ENCODE data around the gene GSTA4. TPM values are rescaled to one million over a fixed set of nuclear protein-coding genes. Genes with fewer than 3 reads are reported as not detected.
"Not testable (repeated sequence)": the region's sequence is repeated elsewhere in the genome, so short reads cannot be mapped to it uniquely, and the experiment has no call there.

Gene GSTA4
- polyA plus RNA-seq, 4 donors: 11.3 to 81.0 (median 22.5) TPM

DNA sequence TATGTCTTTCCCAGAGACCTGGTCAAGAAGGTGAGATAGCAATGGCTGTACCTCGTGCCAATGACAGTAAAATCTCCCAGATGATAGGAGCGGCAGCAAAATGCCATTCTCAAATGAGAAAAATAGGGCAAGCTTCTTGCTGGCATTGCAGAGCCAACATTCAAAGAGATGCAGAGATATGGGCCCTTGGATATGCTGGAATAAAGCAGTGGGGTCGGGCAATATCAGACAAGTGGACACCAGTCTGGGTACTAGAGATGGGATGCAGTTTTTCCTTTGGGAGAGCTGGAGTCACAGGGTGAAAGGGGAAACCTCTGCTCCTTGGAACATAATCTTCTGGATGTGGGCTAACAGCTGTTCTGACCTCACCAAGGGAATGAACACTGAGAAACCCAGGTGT lies 29.0 kb downstream of the GSTA4 start:
- Histone ChIP-seq H3K9me3 (ENCODE audit: control insufficient read depth in 2 of 2, insufficient read depth in 1 of 2, low read depth in 1 of 2, low read length in 1 of 2) (peaks cover 0 to 12% of the 10 kb centered on the region in 2 donors), H3K36me3 (ENCODE audit: control insufficient read depth in 3 of 3, insufficient read depth in 2 of 3, low read depth in 1 of 3, low read length in 3 of 3) (no peaks in the 10 kb centered on the region), H3K4me3 (ENCODE audit: low read depth in 1 of 3, low read length in 3 of 3) (no peak overlapping the region), H3K4me1 (ENCODE audit: control insufficient read depth in 3 of 3, insufficient read depth in 2 of 3, low read depth in 1 of 3, low read length in 2 of 3) (no peaks in the 10 kb centered on the region), H3K27ac (ENCODE audit: low read depth in 1 of 3, low read length in 2 of 3) (no peak overlapping the region), H3K27me3 (ENCODE audit: control insufficient read depth in 3 of 3, insufficient read depth in 3 of 3, low read length in 3 of 3) (peaks cover 0 to 1% (median 0%) of the 10 kb centered on the region in 3 donors)
- FAIRE-seq: no peak
- DNase-seq: no peak
- WGBS, 3 donors: 79 to 88% (median 87%) methylated on average over 3 of the region's 3 CpGs

DNA sequence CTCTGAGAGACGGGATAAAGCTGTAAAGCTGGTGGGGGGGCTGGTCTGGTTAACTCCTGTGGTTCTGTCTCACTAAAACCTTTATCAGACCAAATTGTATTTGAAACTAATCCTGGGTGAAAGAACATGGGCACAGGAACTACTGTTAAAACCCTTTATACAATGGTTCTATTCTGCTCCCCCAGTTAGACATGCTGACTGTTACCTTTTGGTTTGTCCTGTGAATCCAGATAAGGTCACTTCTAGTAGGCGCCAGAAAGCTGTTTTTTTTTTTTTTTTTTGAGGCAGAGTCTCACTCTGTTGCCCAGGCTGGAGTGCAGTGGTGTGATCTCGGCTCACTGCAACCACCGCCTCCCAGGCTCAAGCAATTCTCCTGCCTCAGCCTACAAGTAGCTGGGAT lies 29.7 kb downstream of the GSTA4 start:
- 67 to 77% (median 68%) methylated on average over 4 of the region's 4 CpGs for WGBS, 3 donors
- H3K4me3 ChIP-seq (ENCODE audit: low read depth in 1 of 3, low read length in 3 of 3): no peak overlapping the region
- no peaks in the 10 kb centered on the region for H3K36me3 ChIP-seq (ENCODE audit: control insufficient read depth in 3 of 3, insufficient read depth in 2 of 3, low read depth in 1 of 3, low read length in 3 of 3)
- FAIRE-seq (no peak), DNase-seq (no peak)
- H3K4me1 ChIP-seq (ENCODE audit: control insufficient read depth in 3 of 3, insufficient read depth in 2 of 3, low read depth in 1 of 3, low read length in 2 of 3): no peaks in the 10 kb centered on the region
- peaks cover 0 to 12% of the 10 kb centered on the region in 2 donors for H3K9me3 ChIP-seq (ENCODE audit: control insufficient read depth in 2 of 2, insufficient read depth in 1 of 2, low read depth in 1 of 2, low read length in 1 of 2)
- H3K27ac ChIP-seq (ENCODE audit: low read depth in 1 of 3, low read length in 2 of 3): no peak overlapping the region
- H3K27me3 ChIP-seq (ENCODE audit: control insufficient read depth in 3 of 3, insufficient read depth in 3 of 3, low read length in 3 of 3): peaks cover 0 to 1% (median 0%) of the 10 kb centered on the region in 3 donors

DNA sequence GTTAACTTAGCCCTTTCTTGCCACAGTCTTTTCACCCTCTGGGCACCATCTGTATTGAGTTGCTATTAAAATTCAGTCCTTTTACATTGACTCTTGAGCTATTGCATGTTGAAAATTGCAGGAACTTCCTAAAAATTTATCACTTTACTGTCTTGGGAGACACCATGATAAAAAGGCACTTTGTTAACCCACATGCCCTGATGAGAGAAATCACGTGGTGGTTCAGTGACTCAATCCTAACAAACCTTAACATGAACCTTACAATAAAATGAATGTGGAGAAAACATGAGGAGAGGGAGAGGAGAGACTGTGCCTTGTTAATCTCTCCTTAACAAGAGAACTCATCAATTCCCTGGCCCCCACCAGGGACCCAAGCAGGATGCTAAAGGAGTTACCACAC lies 30.8 kb downstream of the GSTA4 start:
- Histone ChIP-seq H3K36me3 (ENCODE audit: control insufficient read depth in 3 of 3, insufficient read depth in 2 of 3, low read depth in 1 of 3, low read length in 3 of 3) (no peaks in the 10 kb centered on the region), H3K27ac (ENCODE audit: low read depth in 1 of 3, low read length in 2 of 3) (no peak overlapping the region), H3K4me1 (ENCODE audit: control insufficient read depth in 3 of 3, insufficient read depth in 2 of 3, low read depth in 1 of 3, low read length in 2 of 3) (no peaks in the 10 kb centered on the region), H3K4me3 (ENCODE audit: low read depth in 1 of 3, low read length in 3 of 3) (no peak overlapping the region), H3K27me3 (ENCODE audit: control insufficient read depth in 3 of 3, insufficient read depth in 3 of 3, low read length in 3 of 3) (peaks cover 0 to 1% (median 0%) of the 10 kb centered on the region in 3 donors), H3K9me3 (ENCODE audit: control insufficient read depth in 2 of 2, insufficient read depth in 1 of 2, low read depth in 1 of 2, low read length in 1 of 2) (peaks cover 0 to 12% of the 10 kb centered on the region in 2 donors)
- 49 to 67% (median 61%) methylated on average over 1 of the region's 1 CpG for WGBS, 3 donors
- peak in 1 of 2 donors; percentile 21 for DNase-seq
- FAIRE-seq: no peak

DNA sequence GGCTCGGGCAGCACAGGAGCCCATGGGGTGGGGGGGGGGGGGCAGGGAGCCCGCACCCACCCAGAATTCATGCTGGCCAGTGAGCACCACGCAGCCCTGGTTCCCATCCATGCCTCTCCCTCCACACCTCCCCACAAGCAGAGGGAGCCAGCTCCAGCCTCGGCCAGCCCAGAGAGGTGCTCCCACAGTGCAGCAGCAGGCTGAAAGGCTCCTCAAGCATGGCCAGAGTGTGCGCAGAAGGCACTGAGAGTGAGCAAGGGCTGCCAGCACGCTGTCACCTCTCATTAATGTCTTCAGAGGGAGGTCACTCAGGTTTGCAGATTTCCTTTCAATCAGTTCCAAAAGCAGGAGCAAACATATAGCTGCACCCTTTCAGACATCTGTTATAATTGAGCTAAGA lies 32.4 kb downstream of the GSTA4 start:
- peaks cover 0 to 1% (median 0%) of the 10 kb centered on the region in 3 donors for H3K27me3 ChIP-seq (ENCODE audit: control insufficient read depth in 3 of 3, insufficient read depth in 3 of 3, low read length in 3 of 3)
- H3K4me3 ChIP-seq (ENCODE audit: low read depth in 1 of 3, low read length in 3 of 3): no peak overlapping the region
- H3K4me1 ChIP-seq (ENCODE audit: control insufficient read depth in 3 of 3, insufficient read depth in 2 of 3, low read depth in 1 of 3, low read length in 2 of 3): no peaks in the 10 kb centered on the region
- H3K27ac ChIP-seq (ENCODE audit: low read depth in 1 of 3, low read length in 2 of 3): no peak overlapping the region
- FAIRE-seq: no peak
- H3K9me3 ChIP-seq (ENCODE audit: control insufficient read depth in 2 of 2, insufficient read depth in 1 of 2, low read depth in 1 of 2, low read length in 1 of 2): peaks cover 0 to 12% of the 10 kb centered on the region in 2 donors
- 72 to 92% (median 88%) methylated on average over 4 to 6 of the region's 6 CpGs for WGBS, 3 donors
- no peak for DNase-seq
- H3K36me3 ChIP-seq (ENCODE audit: control insufficient read depth in 3 of 3, insufficient read depth in 2 of 3, low read depth in 1 of 3, low read length in 3 of 3): no peaks in the 10 kb centered on the region

DNA sequence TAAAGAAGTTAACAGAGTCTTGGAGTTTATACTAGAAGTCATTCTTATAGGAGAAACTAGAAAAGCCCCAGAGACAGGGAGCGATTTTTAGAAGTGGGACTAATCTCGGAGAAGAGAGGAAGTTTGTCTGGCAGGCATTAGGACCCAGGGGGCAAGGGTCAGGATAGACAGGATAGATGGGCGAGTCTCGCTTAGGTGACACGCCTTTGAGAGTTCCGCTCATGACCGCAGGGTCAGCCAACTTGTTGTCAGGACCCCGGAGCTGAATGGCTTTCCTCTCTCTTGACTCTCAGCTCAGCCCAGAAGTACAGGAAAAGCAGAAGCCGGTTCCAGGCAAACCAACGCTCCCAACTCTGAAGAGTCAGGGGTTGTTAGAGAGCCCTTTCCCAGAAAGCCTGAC lies 34.1 kb downstream of the GSTA4 start:
- peaks cover 0 to 12% of the 10 kb centered on the region in 2 donors for H3K9me3 ChIP-seq (ENCODE audit: control insufficient read depth in 2 of 2, insufficient read depth in 1 of 2, low read depth in 1 of 2, low read length in 1 of 2)
- not testable (repeated sequence) for H3K36me3 ChIP-seq (ENCODE audit: control insufficient read depth in 3 of 3, insufficient read depth in 2 of 3, low read depth in 1 of 3, low read length in 3 of 3); DNase-seq; H3K27me3 ChIP-seq (ENCODE audit: control insufficient read depth in 3 of 3, insufficient read depth in 3 of 3, low read length in 3 of 3); H3K4me3 ChIP-seq (ENCODE audit: low read depth in 1 of 3, low read length in 3 of 3); H3K27ac ChIP-seq (ENCODE audit: low read depth in 1 of 3, low read length in 2 of 3); FAIRE-seq; H3K4me1 ChIP-seq (ENCODE audit: control insufficient read depth in 3 of 3, insufficient read depth in 2 of 3, low read depth in 1 of 3, low read length in 2 of 3)
- WGBS, 3 donors: 67 to 75% (median 69%) methylated on average over 10 of the region's 10 CpGs

DNA sequence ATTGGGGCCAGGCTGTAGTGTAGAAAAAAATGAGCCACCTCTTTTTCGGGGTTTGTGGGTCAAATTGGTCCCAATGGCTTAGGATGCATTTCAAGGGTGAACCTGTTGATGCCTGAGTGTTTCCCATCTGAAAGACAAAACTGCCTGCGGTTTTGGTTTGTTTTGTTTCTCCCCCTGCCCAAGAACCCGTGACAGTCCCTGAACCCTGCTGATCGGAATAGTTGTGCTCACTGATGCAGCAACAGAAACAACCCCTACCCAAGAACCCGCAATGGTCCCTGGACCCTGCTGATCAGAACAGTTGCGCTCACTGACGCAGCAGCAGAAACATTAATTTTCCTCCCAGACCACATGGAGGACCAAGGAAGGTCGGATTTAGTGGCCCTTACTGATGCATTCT lies 34.9 kb downstream of the GSTA4 start:
- peaks cover 0 to 12% of the 10 kb centered on the region in 2 donors for H3K9me3 ChIP-seq (ENCODE audit: control insufficient read depth in 2 of 2, insufficient read depth in 1 of 2, low read depth in 1 of 2, low read length in 1 of 2)
- not testable (repeated sequence) for DNase-seq; H3K4me3 ChIP-seq (ENCODE audit: low read depth in 1 of 3, low read length in 3 of 3); H3K27me3 ChIP-seq (ENCODE audit: control insufficient read depth in 3 of 3, insufficient read depth in 3 of 3, low read length in 3 of 3); H3K4me1 ChIP-seq (ENCODE audit: control insufficient read depth in 3 of 3, insufficient read depth in 2 of 3, low read depth in 1 of 3, low read length in 2 of 3); FAIRE-seq; H3K27ac ChIP-seq (ENCODE audit: low read depth in 1 of 3, low read length in 2 of 3); H3K36me3 ChIP-seq (ENCODE audit: control insufficient read depth in 3 of 3, insufficient read depth in 2 of 3, low read depth in 1 of 3, low read length in 3 of 3)
- WGBS, 3 donors: 89 to 92% (median 91%) methylated on average over 8 of the region's 8 CpGs

DNA sequence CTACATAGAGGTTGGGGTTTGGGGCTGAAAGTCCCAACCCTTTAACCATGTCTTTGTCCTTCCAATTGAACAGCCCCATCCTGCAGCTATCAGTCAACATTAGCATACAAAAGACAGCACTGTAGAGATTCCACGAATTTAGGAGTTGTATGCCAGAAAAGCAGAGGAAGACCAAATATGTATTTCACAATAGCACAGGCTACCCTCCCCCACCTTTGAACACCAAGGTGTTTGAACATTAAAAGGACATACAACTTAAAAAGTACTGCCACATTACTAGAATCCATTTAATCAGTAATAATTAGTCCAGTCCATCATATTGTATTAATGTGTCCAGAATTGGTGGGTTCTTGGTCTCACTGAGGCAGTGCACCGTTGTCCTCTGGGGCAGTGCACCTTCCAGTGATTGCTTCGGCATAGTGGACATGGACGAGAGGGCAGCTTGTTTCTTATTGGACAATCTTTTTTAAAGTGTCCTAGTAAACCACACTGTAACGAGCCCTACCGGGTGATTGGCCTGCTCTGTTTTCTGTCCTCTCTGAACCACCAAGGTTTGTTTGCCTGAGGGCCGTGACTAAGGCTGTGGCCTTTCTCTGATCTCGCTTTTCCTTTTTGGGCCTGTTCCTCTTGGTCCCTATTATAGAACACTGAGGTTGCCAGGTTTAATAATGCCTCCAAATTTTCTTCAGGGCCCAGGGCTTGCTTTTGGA lies 36.4 kb downstream of the GSTA4 start:
- no peak overlapping the region for H3K27ac ChIP-seq (ENCODE audit: low read depth in 1 of 3, low read length in 2 of 3)
- no peaks in the 10 kb centered on the region for H3K4me1 ChIP-seq (ENCODE audit: control insufficient read depth in 3 of 3, insufficient read depth in 2 of 3, low read depth in 1 of 3, low read length in 2 of 3)
- DNase-seq: no peak
- H3K9me3 ChIP-seq (ENCODE audit: control insufficient read depth in 2 of 2, insufficient read depth in 1 of 2, low read depth in 1 of 2, low read length in 1 of 2): peaks cover 0 to 12% of the 10 kb centered on the region in 2 donors
- no peak for FAIRE-seq
- no peaks in the 10 kb centered on the region for H3K36me3 ChIP-seq (ENCODE audit: control insufficient read depth in 3 of 3, insufficient read depth in 2 of 3, low read depth in 1 of 3, low read length in 3 of 3)
- peaks cover 0 to 1% (median 0%) of the 10 kb centered on the region in 3 donors for H3K27me3 ChIP-seq (ENCODE audit: control insufficient read depth in 3 of 3, insufficient read depth in 3 of 3, low read length in 3 of 3)
- WGBS, 3 donors: 72 to 81% (median 78%) methylated on average over 8 of the region's 8 CpGs
- no peak overlapping the region for H3K4me3 ChIP-seq (ENCODE audit: low read depth in 1 of 3, low read length in 3 of 3)

DNA sequence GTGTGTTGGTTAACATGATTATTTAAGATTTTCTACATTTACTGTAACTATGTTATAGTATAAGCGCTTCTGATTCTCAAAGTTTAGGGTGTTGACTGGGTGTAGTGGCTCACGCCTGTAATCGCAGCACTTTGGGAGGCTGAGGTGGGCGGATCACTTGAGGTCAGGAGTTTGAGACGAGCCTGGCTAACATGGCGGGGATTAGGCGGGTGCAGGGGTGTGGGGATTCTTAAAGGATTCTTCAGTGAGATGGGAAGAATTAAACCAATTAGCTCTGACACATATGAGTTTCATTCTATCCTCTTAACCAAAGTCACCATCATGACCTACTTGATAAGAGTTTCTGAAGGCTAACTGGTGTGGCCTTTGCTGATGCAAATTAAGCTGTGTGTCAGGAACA lies 39.2 kb downstream of the GSTA4 start:
- DNase-seq (no peak), FAIRE-seq (no peak)
- Histone ChIP-seq H3K27ac (ENCODE audit: low read depth in 1 of 3, low read length in 2 of 3) (no peak overlapping the region), H3K4me3 (ENCODE audit: low read depth in 1 of 3, low read length in 3 of 3) (no peak overlapping the region), H3K9me3 (ENCODE audit: control insufficient read depth in 2 of 2, insufficient read depth in 1 of 2, low read depth in 1 of 2, low read length in 1 of 2) (no peaks in the 10 kb centered on the region), H3K27me3 (ENCODE audit: control insufficient read depth in 3 of 3, insufficient read depth in 3 of 3, low read length in 3 of 3) (no peaks in the 10 kb centered on the region), H3K36me3 (ENCODE audit: control insufficient read depth in 3 of 3, insufficient read depth in 2 of 3, low read depth in 1 of 3, low read length in 3 of 3) (no peaks in the 10 kb centered on the region), H3K4me1 (ENCODE audit: control insufficient read depth in 3 of 3, insufficient read depth in 2 of 3, low read depth in 1 of 3, low read length in 2 of 3) (no peaks in the 10 kb centered on the region)
- 85 to 95% (median 92%) methylated on average over 7 of the region's 7 CpGs for WGBS, 3 donors
